Stimulated activated CD4-positive, alpha-beta T cell treated with anti-CD3 and anti-CD28 coated beads, Interleukin-2, amount 100 ng/mL, for 4 hours (primary cell): ENCODE measurements around the gene GCN1.

ENCODE experiments used
- DNase-seq: peaks from one replicate; pipeline ENCODE4 v3.0.0-alpha.2; 2020; ENCODE audit warnings: low read depth

Gene GCN1

DNA sequence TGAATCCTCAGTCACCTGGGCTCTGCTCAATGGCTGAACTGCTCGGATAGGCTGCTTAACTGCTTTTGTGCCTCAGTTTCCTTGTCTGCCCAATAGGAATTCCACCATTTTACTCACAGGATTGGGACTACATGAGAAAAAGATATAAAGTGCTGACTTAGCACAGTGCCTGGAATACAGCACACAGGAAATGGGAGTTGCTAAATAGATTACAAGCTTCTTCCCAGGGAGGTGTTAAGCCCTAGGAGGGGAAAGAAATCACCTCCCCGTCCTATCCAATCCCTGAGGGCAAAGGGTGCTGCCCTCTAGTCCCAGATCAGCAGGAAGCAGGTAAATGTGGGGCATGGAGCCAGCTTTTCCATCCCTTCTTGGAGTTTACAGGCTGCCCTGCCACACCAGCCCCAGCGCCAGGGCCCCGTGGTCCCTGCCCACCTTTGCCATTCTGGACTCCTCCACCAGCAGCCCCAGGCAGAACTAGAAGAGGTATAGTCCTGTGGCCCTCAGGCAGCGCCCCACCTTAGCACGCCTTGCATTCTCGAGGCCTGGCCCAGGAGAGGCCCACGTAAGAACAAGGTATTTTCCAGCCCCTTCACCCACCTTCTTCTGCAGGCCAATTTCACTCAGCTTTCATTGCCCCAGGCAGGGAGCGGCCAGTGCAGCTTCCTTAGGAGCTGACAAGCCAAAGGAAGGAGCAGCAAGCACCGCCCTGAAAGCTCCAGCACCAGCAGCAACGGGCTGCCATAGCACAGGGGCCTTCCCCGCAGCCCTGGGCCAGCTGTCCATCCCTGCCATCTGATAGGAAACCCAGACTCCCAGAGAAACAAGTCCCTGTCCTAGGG, 35.2 kb upstream of the GCN1 start:
- no peak for DNase-seq

DNA sequence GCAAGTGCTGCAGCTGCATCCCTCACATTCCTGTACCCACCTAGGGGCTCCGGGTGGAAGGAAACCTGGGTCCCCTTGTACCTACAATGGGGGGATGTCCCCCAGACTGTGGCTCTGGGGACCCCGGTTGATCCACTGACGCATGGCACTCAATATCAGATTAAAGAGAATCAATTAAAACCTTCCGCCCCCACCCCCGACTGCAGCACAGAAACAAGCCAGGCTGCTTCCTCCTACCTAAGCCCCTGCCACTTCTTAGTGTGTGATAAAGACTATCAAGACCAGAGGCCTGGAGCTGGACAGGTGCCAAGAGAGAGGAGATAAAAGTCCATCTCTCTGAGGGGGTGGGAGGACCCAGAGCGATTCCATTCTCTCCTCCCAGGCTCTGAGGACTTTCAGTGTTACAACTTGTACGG, 34.6 kb upstream of the GCN1 start:
- no peak for DNase-seq

DNA sequence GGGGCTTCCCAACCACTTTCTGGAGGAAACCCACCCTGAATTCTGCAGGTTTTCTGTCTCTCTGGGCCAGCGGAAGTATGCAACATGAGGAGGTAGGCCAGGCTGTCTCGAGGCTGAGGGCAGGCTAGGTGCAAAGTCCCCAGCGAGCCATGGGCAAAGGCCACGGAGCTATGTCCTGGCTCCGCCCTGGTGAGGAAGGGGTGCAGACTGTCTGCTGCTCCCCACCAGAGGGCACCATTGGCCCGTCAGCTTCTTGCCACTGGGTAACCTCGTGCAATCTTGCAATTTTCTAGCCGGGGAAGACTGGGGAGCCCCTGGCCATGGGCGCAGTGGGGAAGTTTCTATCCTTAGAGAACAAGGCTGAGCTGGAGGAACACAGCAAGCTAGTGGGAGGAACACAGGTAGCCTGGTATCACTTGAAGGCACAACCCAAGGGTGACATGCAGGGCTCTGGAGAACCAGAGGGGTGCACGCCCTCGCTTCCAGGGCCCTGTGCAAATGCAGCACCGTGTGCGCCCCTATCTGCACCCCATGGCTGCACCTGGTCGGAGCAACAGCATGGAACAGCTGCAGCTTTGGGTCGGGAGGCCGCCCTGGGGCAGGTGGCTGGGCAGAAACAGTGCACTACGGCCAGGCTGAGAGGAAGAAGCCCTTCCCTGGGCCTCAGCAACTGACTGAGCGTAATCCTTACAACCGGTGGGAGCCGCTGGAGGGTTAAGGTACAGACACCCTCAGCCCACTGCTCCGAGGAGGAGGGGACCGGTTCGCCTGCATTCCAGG, 34.0 kb upstream of the GCN1 start:
- DNase-seq, result peak; percentile 86

DNA sequence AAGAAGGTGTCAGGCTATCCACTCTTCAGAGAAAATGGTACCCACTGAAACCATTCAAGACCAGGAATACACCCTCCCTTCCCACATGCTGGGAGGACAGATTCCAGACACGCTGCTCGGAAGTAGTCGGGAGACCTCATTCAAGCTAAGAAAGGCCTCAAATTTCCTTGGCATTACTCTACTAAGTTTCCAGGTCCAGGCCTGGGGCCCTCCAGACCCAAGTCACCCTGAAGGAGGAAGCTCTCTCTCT, 33.5 kb upstream of the GCN1 start:
- no peak for DNase-seq

DNA sequence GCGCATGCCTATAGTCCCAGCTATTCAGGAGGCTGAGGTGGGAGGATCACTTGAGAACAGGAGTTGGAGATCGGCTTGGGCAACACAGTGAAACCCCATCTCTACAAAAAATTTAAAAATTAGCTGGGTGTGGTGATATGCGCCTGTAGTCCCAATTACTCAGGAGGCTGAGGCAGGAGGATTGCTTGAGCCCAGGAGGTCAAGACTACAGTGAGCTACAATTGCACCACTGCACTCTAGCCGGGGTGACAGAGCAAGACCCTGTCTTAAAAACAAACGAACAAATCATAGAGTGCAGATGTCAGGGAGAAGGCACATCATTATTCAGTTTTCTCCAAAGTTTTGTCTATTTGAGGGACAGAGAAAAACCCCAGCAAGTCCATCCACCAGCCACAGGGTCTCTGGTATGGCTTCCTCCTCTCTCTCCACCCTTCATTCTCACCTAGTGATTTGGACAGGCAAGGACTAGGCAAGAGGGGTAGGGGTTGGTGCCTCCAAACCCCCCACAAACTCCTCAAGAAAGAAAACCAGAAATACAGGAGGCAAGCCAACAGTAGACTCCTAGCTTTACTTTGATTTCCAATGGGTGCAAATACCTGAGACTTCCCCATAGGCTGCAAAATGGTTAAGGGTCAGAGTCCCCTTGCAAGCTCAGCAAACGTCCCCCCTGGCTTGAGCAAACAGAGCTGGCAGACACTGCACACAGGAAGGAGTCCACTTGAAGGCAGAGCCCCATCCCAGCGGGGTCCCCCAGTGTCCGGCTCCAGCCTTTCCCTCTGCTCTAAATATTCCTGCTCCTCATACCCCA, 32.9 kb upstream of the GCN1 start:
- DNase-seq, result no peak

DNA sequence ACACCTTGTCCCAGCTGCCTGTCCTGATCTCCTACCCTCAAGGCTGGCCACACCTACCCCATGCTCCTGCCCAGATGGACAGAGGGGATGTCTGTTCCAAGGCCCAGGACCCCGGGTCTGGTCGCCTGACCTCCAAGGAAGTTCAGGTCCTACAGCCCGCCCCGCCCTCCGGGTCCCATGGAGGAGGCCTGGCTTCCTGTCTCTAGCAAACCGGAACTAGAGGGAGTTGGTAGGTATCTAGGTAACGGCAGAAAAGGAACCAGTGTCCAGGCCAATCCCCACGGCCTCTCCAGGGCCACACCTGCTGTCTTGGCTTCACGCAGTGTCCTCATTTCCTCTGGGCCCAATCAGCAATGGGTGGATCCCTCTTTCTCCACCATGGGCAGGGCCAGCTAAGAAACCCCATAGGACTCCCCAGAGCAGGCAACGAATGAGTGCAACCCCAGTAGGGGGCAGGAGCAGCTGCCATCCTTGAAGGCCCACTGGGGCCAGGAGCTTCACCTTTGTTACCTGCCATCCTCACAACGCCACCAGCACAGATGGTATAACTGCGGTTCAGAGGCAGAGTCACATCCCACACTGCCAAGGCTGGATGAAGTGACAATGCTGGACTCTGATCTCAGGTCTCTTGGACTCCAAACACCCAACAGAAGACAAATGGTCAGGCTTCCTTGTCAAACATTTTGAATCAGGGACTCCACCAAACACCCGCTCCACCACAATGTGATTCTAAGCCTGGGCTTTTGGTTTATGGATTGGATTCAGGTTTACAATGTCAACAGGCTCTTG, 31.5 kb upstream of the GCN1 start:
- no peak for DNase-seq

DNA sequence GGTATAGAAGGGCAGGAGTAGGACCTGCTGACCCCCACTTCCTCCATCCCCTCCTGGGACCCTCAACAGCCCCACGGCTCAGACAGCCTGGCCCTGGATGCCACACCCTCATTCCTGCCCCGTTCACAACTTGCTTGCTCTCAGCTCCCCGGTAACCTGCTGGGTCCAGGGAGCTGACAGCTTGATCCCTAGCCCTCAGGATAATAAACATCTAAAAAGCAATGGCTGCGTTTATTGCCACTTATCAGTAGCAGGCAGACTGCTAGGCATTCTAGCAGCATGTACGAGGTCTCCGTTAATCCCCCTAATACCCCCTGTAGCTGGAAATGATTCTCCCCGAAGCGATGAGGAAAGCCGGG, 30.7 kb upstream of the GCN1 start:
- DNase-seq, result no peak

DNA sequence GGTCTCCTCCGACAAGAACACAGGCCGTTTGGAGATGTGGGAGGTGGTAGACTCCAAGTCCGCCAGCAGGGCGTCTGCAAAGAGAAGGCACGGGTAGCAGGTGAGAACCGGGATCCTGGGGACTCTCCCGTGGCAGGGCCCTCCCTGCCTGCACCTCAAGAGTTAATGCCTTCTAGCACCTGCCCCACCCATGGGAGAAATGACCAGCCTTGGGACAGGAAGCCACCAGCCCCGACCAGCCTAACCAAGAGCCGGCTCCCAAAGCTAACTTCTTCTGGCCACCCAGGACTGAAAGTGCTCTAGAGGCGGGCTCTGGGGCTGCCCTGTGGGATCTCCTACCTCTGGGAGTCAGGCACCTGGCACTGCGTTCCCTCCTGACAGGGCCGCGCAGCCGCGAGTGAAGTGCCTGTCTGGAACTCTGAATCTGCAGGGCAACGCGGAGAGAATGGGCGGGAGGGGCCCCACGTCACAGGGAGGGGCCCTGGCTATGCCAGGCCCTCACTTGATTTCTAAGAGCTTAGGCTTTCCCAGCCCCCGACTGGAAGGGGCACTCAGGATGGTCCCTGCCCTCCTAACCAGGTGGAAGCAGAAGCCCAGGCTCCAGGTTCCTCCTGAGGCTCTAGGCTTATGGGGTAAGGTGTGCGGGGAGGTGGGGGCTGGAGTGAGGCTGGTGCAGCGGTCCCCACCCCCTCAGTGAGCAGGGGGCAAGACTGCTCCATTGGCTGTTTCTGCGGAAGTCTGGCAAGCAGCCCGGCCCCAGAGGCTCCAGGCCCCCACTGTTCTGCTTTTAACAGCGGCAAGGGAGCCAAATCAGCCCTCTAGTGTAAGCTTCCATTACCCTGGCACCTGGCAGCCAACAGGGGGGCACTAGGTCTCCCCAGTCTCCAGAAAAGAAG, 30.0 kb upstream of the GCN1 start:
- no peak for DNase-seq

DNA sequence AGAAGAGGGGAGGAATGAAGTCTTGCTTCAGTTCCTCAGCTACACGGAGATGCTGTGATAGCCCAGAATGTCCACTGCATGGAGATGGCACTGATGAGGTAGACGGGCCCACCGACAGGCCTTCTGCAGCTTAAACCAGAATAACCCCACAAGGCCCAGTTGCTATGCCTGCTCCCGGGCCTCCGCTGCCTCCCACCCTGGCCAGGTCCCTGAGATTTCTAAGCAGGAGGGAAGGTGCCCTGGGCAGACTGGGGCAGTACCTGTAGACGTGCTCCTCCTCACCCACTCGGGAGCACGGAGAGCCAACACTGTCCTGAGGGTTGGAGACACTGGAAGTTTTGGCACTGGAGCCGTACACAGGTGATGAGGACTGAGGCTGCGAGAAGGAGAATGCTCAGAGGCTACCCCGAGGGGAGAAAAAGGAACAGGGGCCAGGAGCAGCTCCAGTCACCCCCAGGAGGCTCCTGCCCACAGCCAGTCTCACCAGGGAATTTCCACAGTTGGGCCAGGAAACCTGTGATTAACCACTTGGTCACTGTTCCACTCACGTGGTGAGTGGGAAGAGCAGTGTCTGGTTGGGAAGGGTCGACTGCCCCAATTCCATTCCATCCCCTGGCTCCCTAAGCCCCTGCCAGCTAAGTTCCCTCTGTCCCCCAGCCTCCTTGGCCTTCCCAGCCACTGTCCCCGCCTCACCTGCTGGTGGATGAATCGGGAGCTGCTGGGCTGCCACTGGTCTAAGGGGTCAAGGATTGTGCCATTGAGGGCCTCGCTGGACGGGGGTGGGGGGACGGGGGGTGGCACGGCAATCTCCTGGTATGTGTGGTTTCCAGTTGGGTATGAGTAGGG, 29.2 kb upstream of the GCN1 start:
- DNase-seq, result no peak

DNA sequence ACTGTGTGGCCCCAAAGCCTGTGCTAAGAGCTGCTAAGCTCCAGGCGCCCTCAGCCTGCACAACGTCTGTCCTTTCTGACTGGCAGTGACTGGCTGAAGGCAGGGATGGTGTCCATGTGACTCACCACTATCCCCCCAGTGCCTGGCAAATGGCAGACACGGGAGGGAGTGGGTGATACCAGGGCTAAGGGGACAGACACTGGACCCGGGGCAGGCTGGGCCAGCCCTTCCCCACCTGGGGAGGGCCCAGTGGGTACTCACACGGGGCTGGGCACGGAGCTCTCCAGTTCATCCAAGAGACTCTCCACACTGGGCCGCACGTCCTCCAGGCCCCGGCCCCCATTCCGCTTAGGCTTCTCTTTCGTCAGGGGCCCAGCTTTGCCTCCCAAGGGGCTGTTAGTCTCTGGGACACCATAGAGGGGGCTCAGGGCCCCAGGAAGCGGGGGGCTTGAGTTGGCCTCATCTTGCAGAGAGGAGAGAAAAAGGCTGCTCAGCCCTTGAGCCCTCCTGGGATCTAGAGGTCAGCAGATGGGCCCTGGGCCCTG, 27.8 kb upstream of the GCN1 start:
- DNase-seq, result no peak

DNA sequence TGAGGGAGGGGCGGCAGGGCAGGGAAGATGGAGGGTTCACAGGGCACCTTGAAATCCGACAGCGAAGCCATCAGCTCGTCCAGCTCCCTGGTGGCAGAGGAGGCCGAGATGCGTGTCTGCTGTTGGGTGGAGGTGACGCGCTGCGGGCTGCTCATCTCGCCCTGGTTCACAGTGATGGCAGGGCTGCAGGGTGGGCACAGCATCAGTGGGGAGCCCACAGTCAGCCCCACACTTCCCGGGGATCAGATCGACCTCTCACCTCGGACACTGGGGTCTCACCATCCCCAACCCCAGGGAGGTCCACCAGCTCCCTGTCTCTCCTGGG, 27.0 kb upstream of the GCN1 start:
- no peak for DNase-seq

DNA sequence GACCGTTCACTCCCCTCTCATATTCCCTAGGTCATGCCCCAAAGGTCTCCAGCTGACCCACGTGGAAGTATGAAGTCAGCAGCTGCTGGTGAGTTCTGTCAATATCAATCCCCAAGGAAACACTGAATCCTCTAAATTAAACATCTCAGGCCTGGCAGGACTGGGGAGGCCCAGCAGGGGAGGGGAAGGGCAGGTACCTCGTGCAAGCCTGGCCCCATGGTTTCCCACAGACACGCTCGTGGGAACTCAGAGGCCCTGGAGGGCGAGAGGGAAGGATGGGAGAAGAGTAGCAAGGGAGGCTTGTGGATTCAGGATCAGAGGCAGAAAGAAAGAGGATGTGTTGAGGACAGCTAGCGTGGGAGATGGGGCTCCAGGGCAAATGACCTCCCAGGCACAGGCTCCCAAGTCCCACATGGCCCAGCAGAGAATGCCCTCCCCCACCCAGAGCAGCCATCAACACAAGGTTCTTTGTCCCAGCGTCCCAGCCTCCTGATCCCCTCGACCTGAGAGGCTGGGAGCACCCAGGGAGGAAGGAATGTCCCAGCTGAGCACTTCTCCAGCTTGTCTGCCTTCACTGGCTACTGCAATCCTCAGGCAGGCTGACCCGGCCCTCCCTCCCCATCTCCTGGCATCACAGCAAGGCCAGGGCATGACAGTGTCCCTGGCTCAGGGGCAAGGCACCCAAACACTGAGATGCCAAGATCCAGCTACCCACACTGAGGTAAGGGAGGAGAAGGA, 26.5 kb upstream of the GCN1 start:
- no peak for DNase-seq

DNA sequence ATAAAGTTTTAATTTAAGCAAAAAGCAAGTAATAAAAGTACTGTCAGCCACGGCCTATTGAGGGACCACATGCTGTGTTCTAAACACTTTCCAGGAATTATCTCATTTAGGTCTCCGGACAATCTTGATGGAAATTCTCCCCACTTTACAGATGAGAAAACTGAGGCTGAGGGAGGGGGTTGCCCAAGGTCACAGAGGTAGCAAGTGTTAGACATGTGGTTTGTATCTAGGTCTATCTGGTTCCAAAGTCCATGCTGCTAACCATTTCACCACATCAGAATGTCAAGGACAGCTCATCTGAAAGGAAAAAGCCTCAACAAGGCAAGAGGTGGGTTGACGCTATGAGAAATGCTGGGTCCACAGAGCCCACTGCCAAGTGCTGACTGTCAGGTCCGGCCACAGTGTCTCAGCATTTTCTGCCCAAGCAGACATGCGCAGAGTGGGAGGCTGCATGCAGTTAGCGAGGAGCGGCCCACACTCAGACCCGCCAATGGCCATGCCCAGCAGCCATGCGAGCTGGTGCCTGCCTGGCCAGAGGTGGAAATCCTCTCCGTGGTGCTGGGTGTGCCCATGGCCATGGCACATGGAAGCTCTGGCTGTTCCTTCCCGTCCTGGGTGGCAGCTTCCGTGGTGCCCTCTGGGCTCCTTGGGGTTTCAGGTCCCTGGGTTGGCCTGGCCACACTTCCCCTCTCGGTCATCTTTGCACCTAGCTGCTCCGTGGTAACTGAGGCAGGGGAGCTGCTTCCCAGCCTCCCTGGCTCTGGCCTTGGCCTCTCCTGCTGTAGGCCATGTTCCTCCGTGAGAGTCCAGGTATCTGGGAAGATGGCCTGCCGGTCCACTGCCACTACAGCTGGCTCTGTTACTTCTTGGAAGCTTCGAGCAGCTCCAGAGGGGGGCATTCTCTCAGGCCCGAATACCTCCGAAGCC, 24.4 kb upstream of the GCN1 start:
- no peak for DNase-seq

DNA sequence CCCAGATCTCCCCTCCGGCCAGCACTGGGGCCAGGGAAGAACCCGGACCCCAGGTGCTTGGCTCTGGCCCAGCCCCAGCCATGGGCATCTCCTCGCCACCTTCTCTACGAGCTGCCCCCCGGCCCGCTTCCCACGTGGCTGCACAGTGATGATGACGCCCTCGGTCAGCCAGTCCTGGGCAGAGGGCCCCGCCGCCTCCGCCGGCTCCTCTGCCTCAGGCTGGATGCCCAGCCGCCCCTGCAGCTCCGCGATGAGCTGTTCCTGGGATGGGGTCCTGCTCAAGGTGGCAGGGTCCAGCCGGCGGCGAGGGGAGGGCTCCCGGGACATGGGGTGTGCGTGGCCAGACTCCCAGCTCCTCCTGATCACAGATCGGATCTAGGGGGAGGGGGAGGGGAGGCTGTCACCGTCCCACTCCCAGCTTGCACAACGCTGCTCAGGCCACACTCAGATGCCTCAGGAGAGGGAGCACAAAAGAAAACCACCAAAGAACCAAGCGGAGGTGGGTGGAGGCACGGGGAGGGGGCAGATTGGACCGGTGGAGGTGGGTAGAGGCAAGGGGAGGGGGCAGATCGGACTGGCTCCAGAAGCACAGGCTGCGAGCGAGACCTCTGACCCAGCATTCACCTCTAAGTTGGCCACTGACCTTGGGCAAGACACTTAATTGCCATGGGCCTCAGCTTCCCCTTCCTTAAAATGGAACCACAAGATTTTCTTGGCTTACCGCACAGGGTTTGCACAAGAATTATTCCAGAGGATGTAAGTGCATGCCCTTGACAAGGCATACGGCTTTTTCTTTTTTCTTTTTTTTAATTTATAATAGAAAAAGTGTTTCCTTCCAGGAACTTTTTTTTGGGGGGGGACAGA, 22.5 kb upstream of the GCN1 start:
- DNase-seq, result no peak

DNA sequence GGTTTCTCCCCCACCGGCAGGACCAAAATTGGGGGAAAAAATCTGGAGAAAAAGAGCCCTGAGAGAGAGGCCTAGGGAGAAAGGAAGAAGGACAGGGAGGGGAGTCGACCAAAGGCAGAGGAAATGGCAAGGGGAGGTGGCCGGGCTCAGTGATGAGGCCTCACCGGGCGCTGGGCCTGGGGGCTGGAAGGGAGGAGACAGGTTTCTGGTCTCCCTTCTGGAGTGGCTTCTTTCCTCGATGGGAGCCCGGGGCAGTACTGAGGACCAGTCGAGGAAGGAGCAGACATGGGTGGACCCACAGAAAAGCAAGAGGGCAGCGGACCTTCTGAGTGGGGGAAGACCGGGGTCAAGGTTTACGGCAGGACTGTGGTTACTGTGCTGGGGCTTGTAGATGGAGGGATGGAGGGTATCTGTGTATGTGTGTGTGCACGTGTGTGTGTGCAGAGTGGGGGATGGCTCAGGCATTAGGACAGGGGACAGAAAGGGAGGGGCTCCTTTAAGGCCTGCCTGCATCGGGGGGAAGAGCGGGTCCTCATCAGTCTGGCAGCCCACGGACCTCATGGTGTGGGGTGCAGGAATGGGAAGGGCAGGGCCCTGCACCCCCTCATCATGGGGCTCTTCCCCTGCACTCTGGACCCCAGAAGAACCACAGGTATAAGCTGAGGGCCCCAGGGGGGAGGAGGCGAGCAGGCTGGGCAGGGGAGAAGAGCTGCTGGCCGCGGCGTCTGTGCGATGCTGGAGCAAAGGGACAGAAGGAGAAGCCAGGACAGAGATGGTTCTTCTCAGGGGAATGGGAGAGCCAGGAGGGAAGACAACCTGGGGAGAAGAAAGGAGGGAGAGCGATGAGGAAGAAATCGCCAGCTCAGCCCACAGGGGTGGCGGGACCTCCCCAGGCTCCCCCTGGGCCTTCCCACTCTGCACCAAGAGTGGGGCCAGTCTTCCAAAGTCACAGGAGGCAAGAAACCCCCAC, 21.5 kb upstream of the GCN1 start:
- no peak for DNase-seq

DNA sequence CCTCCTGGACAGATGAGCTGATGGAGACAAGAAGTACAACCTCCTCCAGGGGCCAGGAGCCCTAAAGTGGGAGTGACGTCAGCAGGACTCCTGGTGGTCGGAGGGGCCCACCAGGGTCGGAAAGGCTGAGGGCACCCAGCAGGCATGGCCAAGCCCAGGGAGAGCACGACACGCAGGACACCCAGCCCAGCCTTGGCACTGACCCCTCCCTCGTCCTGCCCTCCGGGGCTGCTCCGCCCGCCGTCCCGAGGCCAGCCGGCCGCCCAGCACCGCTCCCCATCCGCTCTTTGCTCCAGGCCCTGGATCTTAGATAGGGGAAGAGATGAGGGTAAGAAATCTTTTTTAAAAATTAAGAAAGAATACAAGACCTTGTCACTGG, 20.8 kb upstream of the GCN1 start:
- DNase-seq, result no peak
